ENCODE data around the gene SH2D1A. TPM values are rescaled to one million over a fixed set of nuclear protein-coding genes. Genes with fewer than 3 reads are reported as not detected.

SH2D1A gene
- total RNA-seq, 4 donors from 2014 or later = 1.1 to 2.9 (median 1.8) TPM

GRCh38 chrX:124406294-124407014, 60.1 kb downstream of the SH2D1A start:
- no peak for TF ChIP-seq CTCF (IDR thresholded peaks at IDR 0.05; ENCODE audit: low read depth)

GRCh38 chrX:124407226-124407625, 60.9 kb downstream of the SH2D1A start:
- no peak for TF ChIP-seq CTCF (IDR thresholded peaks at IDR 0.05; ENCODE audit: low read depth)

GRCh38 chrX:124413244-124413643, 66.9 kb downstream of the SH2D1A start:
- TF ChIP-seq CTCF (IDR thresholded peaks at IDR 0.05; ENCODE audit: low read depth) = no peak

GRCh38 chrX:124414281-124414680, 67.9 kb downstream of the SH2D1A start:
- no peak for TF ChIP-seq CTCF (IDR thresholded peaks at IDR 0.05; ENCODE audit: low read depth)

- no peak for TF ChIP-seq CTCF (IDR thresholded peaks at IDR 0.05; ENCODE audit: low read depth)
Observed at GRCh38 chrX:124415115-124415800, 68.9 kb downstream of the SH2D1A start.

GRCh38 chrX:124421898-124422655, 75.7 kb downstream of the SH2D1A start:
- TF ChIP-seq CTCF (IDR thresholded peaks at IDR 0.05; ENCODE audit: low read depth) = no peak

Small RNA genes within 50 kb of the gene (small RNA-seq; reads per million reads assigned to genes)
- not detected for gene AL022718.1

Other genes with a start within 250 kb of the SH2D1A start
- gene TEX13D, start 13.9 kb upstream of the SH2D1A start, total RNA-seq = not detected

Data from subcutaneous adipose tissue (tissue), 4 donors.